A172 (cell line): Measurements from ENCODE around the gene PCSK1. TPM values are rescaled to one million over a fixed set of nuclear protein-coding genes. Genes with fewer than 3 reads are reported as not detected.
"Not testable (repeated sequence)": the region's sequence is repeated elsewhere in the genome, so short reads cannot be mapped to it uniquely, and the experiment has no call there.

ENCODE experiments used
- DNase-seq: peaks from one replicate; pipeline ENCODE4 v3.0.0-alpha.2; 2015; ENCODE audit warnings: low spot score
- total RNA-seq: library from RNA; depleted of rRNA; stranded (reverse); fragments of >200 nt; shearing (Covaris generic); gene quantifications from 2 replicates; pipeline ENCODE4 v1.2.3, GENCODE V29; 2014; rRNA removed

The PCSK1 gene
- total RNA-seq, 1 experiment from 2014 or later = 0.02 TPM

DNA sequence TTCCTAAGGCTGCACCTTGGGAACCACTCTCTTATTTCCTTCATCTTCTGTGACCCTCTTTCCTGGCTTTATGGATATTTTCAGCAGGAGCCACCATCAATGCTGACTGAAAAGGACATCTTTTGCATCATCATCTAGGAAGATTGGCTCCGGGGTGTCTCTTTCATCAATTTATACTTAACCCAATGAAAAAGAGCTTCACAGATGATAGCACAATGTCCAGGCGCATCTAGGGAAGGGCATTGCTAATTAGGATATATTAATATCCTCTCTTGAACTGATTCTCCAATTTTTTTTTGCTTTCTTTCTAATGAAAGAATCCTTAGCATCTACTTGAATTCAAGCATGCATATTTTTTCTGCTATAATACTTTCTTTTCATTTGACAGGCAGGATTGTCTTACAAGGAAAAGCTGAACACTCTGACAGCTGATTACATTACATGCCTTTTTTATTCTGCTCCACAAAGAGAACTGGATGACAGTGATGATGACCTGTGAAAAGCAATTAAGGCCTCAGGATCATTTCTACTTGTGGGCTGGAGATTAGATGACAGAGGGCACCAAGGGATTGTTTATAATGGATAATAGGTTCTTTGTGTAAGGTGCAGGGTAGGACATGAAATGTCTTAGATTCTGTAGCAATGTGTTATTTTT is 60.2 kb downstream of the PCSK1 start:
- DNase-seq = no peak

DNA sequence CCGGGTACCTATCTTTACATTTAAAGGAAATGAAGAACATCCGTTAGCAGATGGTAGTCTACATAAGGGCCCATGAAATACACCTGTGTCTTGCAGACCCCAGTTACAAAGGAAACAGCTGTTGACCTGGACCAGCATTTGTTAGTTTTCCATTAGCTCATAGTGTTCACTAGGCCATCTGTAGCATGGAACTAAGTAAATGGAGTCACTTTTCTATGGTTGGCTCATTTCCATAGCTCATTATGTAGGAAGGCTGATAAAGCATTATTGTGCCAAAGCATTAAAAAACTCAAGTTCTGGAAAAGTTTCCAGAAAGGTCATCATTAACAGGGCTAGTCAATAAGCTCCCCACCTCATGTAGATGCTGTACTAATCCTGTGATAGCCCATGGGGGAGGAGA is 62.1 kb downstream of the PCSK1 start:
- no peak for DNase-seq

DNA sequence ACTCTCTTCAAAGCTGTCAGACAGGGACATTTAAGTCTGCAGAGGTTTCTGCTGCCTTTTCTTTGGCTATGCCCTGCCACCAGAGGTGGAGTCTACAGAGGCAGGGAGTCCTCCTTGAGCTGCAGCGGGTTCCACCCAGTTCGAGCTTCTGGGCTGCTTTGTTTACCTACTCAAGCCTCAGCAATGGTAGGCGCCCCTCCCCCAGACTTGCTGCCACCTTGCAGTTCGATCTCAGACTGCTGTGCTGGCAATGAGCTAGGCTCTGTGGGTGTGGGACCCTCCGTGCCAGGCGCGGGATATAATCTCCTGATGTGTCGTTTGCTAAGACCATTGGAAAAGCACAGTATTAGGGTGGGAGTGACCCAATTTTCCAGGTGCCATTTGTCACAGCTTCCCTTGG is 65.7 kb downstream of the PCSK1 start:
- DNase-seq = not testable (repeated sequence)

DNA sequence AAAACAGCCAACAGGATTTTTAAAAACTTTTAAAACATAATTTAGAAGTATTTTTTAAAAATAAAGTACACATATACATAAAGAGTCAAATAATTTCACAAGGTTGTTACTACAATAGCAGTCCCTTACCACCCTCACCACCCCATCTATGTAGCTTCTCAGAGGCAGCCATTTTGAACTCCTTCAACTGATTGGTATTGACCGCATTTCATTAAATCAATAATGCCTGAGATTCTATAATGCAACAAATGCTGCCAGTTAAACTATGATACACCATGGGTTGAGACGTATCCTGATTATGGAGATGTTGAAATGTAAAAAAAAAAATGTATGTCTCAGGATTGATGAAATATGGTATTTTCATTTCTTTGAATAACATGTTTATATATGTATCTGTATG is 78.8 kb downstream of the PCSK1 start:
- no peak for DNase-seq

DNA sequence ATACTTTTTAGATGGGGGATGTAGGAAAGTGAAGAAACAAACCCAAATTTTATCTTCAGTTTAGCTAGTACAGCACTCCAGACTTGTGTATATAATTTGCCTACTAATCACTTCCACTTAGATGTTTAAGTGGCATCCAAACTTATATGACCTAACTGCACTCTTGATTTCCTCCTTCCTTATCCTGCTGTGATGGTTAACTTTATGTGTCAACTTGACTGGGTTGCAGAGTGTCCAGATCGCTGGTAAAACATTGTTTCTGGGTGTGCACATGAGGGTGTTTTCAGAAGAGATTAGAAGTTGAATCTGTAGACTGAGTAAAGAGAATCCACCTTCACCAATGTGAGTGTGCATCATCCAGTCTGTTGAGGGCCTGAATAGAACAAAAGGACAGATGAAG is 79.8 kb downstream of the PCSK1 start:
- DNase-seq = no peak

DNA sequence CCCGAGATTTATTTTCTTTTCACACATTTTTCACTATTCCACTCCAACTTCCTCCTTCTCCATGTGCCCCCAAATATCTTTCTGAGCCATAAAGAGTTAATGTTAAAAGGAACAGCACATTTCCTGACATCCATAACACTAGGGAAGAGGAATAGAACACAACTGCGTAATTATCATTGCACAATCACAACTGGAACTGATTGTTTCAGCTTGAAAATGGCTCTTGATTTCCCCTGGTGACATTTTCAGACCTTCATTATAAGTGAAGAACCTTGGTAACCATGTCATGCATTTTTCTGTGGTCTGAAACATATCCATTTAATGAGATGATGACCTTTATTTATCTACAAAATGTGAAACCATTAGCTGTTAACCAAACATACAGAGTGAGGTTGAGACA is 82.4 kb downstream of the PCSK1 start:
- DNase-seq = no peak

DNA sequence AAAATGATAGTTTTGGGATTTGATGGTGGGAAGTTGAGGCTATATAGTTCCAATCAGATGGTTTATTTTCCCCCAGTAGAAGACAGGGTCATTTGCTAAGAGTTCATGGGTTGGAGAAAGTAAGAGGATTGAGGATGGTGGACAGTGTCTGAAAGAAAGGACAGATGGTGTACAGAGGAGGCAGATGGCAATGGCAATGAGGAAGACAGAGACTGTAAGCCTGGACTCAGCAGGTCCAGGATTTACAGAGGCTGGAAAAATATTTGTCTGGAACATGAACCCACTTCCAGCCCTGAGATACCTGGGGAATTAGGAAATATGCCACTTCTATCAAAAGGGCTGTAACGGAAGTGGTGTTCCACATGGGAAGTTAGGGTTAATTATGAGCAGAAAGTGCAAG is 84.5 kb downstream of the PCSK1 start:
- DNase-seq = no peak

DNA sequence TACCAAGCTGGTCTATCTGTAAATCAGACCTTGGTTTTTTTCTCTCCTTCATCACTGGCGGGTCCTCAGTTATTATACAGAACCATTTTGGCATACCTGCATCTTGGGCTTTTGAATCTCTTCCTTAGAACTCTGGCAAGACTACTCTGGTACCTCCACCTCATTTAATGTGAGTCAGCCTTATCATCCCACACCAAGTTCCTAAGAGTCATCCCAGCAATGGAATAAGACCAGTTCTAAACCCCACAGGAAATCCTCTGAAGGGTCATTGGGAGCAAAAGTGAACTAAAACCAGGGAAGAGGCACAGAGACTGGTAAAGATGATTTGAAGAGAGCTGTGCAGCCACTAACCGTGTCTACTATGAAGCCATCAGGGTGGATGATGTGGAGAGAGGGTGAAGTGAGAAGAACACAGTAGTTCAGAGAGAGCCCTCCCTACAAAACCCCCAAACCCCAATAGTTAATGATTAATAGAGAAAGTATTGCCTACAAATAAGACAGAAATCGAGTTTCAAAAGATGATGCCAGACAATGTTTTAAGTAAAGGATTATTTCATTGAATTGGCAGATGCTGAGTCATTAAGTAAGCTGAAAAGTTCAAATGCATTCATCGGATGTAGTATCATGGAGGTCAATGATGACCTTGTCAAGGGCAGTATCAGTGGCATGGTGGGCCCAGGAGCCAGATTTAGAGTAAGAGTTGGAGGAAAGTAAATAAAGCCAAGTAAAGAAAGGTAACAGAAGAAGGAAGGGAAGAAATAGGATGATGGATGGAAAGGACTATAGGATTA is 85.4 kb downstream of the PCSK1 start:
- no peak for DNase-seq

DNA sequence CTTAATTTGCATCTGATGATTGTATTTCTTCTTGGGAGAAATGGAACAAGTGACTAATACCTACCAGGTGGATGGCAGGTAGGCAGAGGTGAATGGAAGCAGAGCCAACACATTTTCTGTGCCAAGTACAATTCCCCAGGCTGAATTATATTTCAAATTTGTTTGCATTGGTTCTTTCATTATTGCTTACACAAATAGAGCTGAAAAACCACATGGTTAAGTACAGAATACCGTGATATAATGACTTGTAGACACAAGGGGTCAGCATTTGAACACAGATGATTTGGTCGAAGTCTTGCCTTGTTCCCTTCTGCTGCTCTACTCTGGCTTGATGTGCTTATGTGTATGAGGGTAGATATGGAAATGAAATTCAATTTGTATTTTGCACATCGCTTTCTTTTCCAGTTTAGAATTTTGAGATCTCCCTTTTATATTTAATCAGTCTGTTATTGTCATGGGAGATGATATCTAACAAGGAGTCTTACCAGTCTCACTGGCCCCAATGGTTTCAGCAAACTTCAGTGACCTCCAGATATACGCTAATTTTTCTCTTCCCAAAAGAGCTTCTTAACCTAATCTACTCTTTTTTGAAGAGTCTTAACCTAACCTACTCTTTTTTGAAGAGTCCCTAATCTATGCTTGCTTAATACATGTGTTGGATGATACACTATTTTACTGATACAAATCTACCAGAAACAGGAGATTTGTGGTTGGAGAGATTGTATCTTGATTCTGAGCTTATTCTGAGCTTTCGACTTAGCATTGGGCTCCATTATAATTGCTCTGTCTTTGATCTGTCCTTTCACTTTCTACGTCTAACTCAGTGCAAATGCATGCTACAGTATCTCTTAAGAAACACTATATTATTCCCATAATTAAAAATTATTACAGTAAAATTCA is 88.1 kb downstream of the PCSK1 start:
- DNase-seq = peak; percentile 79

DNA sequence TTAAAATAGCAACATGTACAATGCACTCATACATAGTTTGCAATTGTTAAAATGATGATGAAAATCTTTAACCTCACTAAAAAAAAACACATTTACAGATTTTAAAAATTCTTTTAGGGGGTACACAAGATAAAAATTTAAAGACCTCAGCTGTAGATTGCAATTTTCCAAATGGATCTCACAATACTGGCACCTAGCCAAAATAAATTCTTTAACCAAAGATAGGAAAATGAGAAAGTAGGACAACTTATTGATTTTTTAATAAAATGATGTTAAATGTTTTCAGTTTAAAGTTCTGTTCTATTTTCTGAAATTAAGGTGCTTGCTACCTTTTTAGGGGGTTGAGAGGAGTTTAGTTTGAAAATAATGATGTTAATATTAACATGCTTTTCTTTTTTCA is 90.0 kb downstream of the PCSK1 start:
- DNase-seq = no peak

DNA sequence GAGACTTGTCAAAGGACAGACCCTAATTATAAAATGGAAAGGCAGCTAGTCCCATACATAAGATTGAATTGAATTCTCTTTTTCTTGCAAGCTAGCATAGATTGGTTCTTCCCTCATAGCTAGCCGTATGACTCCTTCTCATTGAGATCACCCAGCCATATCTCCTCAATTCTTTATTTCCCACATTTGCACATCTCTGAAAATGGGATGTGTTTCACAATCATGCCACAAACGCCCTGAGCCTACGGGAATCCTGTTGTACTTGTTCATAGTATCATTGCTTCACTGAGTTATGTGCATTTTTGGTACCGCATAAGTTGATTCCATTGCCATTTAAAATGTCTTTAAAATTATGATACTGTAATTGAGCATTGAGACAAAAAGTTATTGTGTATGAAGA is 90.5 kb downstream of the PCSK1 start:
- no peak for DNase-seq

Other genes with a start within 250 kb of the PCSK1 start
- 166 and 225 TPM in 2 replicates for gene CAST, start 229.1 kb upstream of the PCSK1 start, total RNA-seq